Adipocyte (in vitro differentiated cells): ENCODE data around the gene RSAD1.
A peak's percentile ranks its signal among the peaks of the same experiment; 100 is the strongest.

Experiments
- DNase-seq: peaks from one replicate; pipeline ENCODE4 v3.0.0-alpha.2; 2015; ENCODE audit warnings: low read depth
- H3K27me3 ChIP-seq: replicated peaks from 2 replicates; pipeline ENCODE4 v1.7.0; 2013; ENCODE audit warnings: mild to moderate bottlenecking, low read length, moderate library complexity; ENCODE audit not compliant: control insufficient read depth, insufficient read depth
- H3K36me3 ChIP-seq: 2 replicates; pipeline ENCODE4 v1.7.0; 2013; ENCODE audit warnings: low read length, mild to moderate bottlenecking, moderate library complexity; ENCODE audit not compliant: control insufficient read depth, insufficient read depth, severe bottlenecking
- H3K4me1 ChIP-seq: 2 replicates; pipeline ENCODE4 v1.7.0; 2013; ENCODE audit warnings: mild to moderate bottlenecking, low read length, moderate library complexity; ENCODE audit not compliant: control insufficient read depth, insufficient read depth
- H3K4me3 ChIP-seq: 2 replicates; pipeline ENCODE4 v1.7.0; 2013; ENCODE audit warnings: mild to moderate bottlenecking, low read length, moderate library complexity
- H3K9ac ChIP-seq: 2 replicates; pipeline ENCODE4 v1.7.0; 2013; ENCODE audit warnings: mild to moderate bottlenecking, low read length, moderate library complexity
- H3K9me3 ChIP-seq: 2 replicates; pipeline ENCODE4 v1.7.0; 2013; ENCODE audit warnings: mild to moderate bottlenecking, low read length, moderate library complexity; ENCODE audit not compliant: control insufficient read depth

The RSAD1 gene

GRCh38 chr17:50527155-50527762 is 48.6 kb downstream of the RSAD1 start:
- no peak for DNase-seq

GRCh38 chr17:50527949-50528474 is 49.4 kb downstream of the RSAD1 start:
- Histone ChIP-seq H3K4me3 (no peak overlapping the region), H3K27me3 (peaks cover 37% of the 10 kb centered on the region), H3K9me3 (no peaks in the 10 kb centered on the region), H3K36me3 (no peaks in the 10 kb centered on the region), H3K9ac (no peak overlapping the region), H3K4me1 (peaks cover 12% of the 10 kb centered on the region)
- no peak for DNase-seq

More at GRCh38 chr17:50527155-50527762, 48.6 kb downstream of the RSAD1 start:
- Histone ChIP-seq H3K4me3 (no peak overlapping the region), H3K4me1 (peaks cover 12% of the 10 kb centered on the region), H3K36me3 (no peaks in the 10 kb centered on the region), H3K9ac (no peak overlapping the region), H3K27me3 (peaks cover 30% of the 10 kb centered on the region), H3K9me3 (no peaks in the 10 kb centered on the region)

- no peak for DNase-seq
- Histone ChIP-seq H3K9ac (no peak overlapping the region), H3K36me3 (no peaks in the 10 kb centered on the region), H3K27me3 (peaks cover 43% of the 10 kb centered on the region), H3K9me3 (no peaks in the 10 kb centered on the region), H3K4me1 (peaks cover 19% of the 10 kb centered on the region), H3K4me3 (no peak overlapping the region)
Observed at GRCh38 chr17:50529849-50530248, 51.2 kb downstream of the RSAD1 start.

DNA sequence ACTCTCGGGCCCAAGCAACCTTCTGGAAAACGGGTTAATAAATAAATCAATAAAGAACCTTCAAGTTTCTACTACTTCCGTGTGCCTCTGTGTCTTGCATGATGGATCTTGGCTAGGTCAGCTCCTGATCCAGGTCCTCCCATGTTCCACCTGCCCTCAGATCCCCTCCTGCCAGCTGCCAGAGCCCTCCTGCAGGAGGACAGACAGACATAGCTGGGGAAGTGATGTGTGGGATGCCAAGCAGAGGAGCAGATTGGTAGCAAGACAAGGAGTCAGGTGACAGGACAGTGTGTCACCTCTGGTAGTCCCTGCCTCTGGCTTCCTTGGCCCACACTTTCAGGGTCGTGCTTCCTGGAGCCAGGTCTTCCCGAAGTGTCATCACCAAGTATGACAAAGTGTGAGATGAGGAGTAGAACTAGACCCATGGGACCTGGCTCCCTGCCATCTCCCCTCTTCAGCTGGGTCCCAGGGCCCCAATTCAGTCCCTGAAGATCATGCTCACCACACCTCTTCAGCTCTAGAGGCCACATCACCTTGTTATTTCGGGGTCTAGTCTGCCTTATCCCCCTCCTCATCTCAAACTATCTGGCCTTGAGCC is 52.9 kb downstream of the RSAD1 start:
- Histone ChIP-seq H3K9ac (no peak overlapping the region), H3K27me3 (peaks cover 42% of the 10 kb centered on the region), H3K4me1 (peaks cover 19% of the 10 kb centered on the region), H3K4me3 (no peak overlapping the region), H3K9me3 (no peaks in the 10 kb centered on the region), H3K36me3 (no peaks in the 10 kb centered on the region)
- no peak for DNase-seq

GRCh38 chr17:50532452-50533024 is 53.9 kb downstream of the RSAD1 start, which contains the start of gene EPN3:
Gene EPN3, plus strand, starts transcription at chr17:50532735. Its CDS starts 3,822 bp downstream, at chr17:50536557.
- Histone ChIP-seq H3K4me1 (peaks cover 19% of the 10 kb centered on the region), H3K9ac (no peak within 1 kb of the TSS), H3K27me3 (peaks cover 41% of the 10 kb centered on the region), H3K4me3 (peak within 1 kb of the TSS; percentile 15), H3K9me3 (no peaks in the 10 kb centered on the region), H3K36me3 (no peaks in the 10 kb centered on the region)
- DNase-seq = no peak

GRCh38 chr17:50533185-50533584 is 54.5 kb downstream of the RSAD1 start:
- H3K9ac ChIP-seq = no peak overlapping the region
- H3K4me1 ChIP-seq = peaks cover 20% of the 10 kb centered on the region
- peaks cover 39% of the 10 kb centered on the region for H3K27me3 ChIP-seq
- no peaks in the 10 kb centered on the region for H3K9me3 ChIP-seq
- no peaks in the 10 kb centered on the region for H3K36me3 ChIP-seq
- no peak for DNase-seq
- peak overlapping the region; percentile 15 for H3K4me3 ChIP-seq

GRCh38 chr17:50533720-50534148 is 55.1 kb downstream of the RSAD1 start:
- Histone ChIP-seq H3K9me3 (no peaks in the 10 kb centered on the region), H3K4me1 (peaks cover 26% of the 10 kb centered on the region), H3K9ac (no peak overlapping the region), H3K36me3 (no peaks in the 10 kb centered on the region), H3K27me3 (peaks cover 39% of the 10 kb centered on the region), H3K4me3 (peak overlapping the region; percentile 15)
- DNase-seq = peak; percentile 61

- no peak for DNase-seq
- H3K9me3 ChIP-seq = no peaks in the 10 kb centered on the region
- H3K36me3 ChIP-seq = no peaks in the 10 kb centered on the region
- no peak overlapping the region for H3K9ac ChIP-seq
- no peak overlapping the region for H3K4me3 ChIP-seq
- H3K4me1 ChIP-seq = peaks cover 28% of the 10 kb centered on the region
- H3K27me3 ChIP-seq = peaks cover 33% of the 10 kb centered on the region
Observed at GRCh38 chr17:50534222-50534978, 55.7 kb downstream of the RSAD1 start.

DNA sequence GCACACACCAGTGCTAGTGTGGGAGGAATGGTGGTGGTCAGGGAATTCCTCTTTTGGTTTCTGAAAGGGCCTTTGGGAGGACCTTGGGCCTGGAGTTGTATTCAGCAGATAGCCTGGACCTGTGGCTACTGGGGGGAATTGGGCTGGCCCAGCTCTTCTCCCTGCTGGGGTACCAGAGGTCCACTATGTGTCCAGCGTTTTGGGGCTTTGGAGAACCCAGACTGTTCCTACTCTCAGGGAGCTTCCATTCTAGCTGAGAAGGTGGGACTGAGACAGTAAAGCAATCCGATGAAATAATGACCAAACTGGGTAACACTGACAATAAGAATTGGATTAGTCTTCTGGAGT is 56.3 kb downstream of the RSAD1 start:
- peaks cover 28% of the 10 kb centered on the region for H3K27me3 ChIP-seq

DNA sequence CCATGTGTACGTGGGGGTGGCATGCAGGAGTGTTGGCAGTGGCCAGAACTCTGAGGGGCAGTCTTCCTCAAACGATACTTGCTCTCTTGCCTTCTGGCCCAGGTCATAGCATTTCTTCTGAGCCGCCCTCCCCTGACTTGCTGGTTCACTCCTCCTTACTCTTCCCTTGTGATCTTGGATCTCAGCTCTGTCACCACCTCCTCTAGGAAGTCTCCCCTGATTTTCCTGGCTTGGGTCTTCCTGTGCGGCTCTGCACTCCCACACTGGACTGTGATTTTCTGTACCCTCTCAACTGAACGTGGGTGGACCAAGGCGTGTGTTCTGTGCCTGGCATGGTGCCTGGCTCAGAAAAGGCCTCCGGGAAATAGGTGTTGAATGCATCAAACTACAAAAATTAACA is 56.7 kb downstream of the RSAD1 start:
- H3K4me1 ChIP-seq = peaks cover 28% of the 10 kb centered on the region
- no peaks in the 10 kb centered on the region for H3K9me3 ChIP-seq
- DNase-seq = no peak
- no peak overlapping the region for H3K4me3 ChIP-seq
- no peak overlapping the region for H3K9ac ChIP-seq
- peaks cover 25% of the 10 kb centered on the region for H3K27me3 ChIP-seq
- no peaks in the 10 kb centered on the region for H3K36me3 ChIP-seq

More for the DNA sequence above, 56.3 kb downstream of the RSAD1 start:
- Histone ChIP-seq H3K36me3 (no peaks in the 10 kb centered on the region), H3K9me3 (no peaks in the 10 kb centered on the region), H3K4me3 (no peak overlapping the region), H3K4me1 (peaks cover 28% of the 10 kb centered on the region), H3K9ac (no peak overlapping the region)
- DNase-seq = no peak
